ENCODE results near the gene SMCHD1. TPM values are rescaled to one million over a fixed set of nuclear protein-coding genes. Genes with fewer than 3 reads are reported as not detected.

SMCHD1 gene
- total RNA-seq, 1 experiment from 2014 or later, result 48.6 TPM

DNA sequence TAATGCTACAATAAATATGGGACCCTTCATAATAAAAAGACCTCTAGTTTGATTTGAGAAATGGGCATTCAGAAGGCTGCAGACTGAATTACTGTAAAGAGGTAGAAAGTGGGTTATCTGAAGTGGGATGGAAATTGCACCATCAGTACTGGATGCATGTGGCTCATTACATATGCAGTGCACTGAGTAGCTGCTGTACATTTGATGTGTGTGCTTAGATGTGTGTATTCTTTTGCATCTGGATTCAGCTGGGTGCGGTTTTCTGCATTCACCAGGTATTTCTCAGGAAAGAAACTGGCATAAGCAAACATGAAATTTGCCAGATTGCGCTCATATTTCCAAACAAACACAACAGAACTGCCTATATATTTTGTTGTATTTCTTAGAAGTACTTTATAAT, 45.9 kb upstream of the SMCHD1 start:
- H3K27me3 ChIP-seq (ENCODE audit: insufficient read depth, low read length), result no peaks in the 10 kb centered on the region
- H3K9me3 ChIP-seq (ENCODE audit: control insufficient read depth in 1 of 2, insufficient read depth in 1 of 2, low read depth in 1 of 2, low read length in 2 of 2), result no peaks in the 10 kb centered on the region
- ATAC-seq (no peak), DNase-seq (ENCODE audit: low read depth, low spot score) (no peak)
- no peak overlapping the region for H3K27ac ChIP-seq (ENCODE audit: low read depth, low read length)
- H2AFZ ChIP-seq (ENCODE audit: low read depth, low read length, poor library complexity, severe bottlenecking), result no peak overlapping the region
- no peak overlapping the region for H3K4me2 ChIP-seq (ENCODE audit: low read length)
- peaks cover 26 to 40% of the 10 kb centered on the region in 2 experiments for H3K36me3 ChIP-seq (ENCODE audit: control insufficient read depth in 1 of 2, insufficient read depth in 2 of 2, low read length in 2 of 2)
- no peaks in the 10 kb centered on the region for H4K20me1 ChIP-seq (ENCODE audit: insufficient read depth)
- ChIA-PET RAD21 (ENCODE audit: low non-redundant PET in 1 of 2, low total read pairs in 2 of 2, uncharacterized antibody in 2 of 2, unreplicated experiment in 2 of 2) (no interaction called here), POLR2A (no interaction called here), CTCF (no interaction called here)
- no peaks in the 10 kb centered on the region for H3K9me2 ChIP-seq (ENCODE audit: insufficient read depth)
- H3K79me2 ChIP-seq (ENCODE audit: insufficient read depth, low read length), result no peaks in the 10 kb centered on the region; the same call in 1 of the 2 replicates
- no peak overlapping the region for H3K4me3 ChIP-seq (replicated peaks in 1 of 2; ENCODE audit: low read depth in 1 of 2, low read length in 2 of 2)
- no peaks in the 10 kb centered on the region for H3K4me1 ChIP-seq (ENCODE audit: control insufficient read depth in 1 of 2, insufficient read depth in 2 of 2, low read length in 2 of 2)
- intact Hi-C loops (cut with micrococcal nuclease), result no loop called here
- TF ChIP-seq, protein P1, sequence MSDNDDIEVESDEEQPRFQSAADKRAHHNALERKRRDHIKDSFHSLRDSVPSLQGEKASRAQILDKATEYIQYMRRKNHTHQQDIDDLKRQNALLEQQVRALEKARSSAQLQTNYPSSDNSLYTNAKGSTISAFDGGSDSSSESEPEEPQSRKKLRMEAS (IDR thresholded peaks at IDR 0.05), result no peak
- no peak for TF ChIP-seq EGR1 (IDR thresholded peaks at IDR 0.05; ENCODE audit: low read depth)
- TF ChIP-seq, protein P2, sequence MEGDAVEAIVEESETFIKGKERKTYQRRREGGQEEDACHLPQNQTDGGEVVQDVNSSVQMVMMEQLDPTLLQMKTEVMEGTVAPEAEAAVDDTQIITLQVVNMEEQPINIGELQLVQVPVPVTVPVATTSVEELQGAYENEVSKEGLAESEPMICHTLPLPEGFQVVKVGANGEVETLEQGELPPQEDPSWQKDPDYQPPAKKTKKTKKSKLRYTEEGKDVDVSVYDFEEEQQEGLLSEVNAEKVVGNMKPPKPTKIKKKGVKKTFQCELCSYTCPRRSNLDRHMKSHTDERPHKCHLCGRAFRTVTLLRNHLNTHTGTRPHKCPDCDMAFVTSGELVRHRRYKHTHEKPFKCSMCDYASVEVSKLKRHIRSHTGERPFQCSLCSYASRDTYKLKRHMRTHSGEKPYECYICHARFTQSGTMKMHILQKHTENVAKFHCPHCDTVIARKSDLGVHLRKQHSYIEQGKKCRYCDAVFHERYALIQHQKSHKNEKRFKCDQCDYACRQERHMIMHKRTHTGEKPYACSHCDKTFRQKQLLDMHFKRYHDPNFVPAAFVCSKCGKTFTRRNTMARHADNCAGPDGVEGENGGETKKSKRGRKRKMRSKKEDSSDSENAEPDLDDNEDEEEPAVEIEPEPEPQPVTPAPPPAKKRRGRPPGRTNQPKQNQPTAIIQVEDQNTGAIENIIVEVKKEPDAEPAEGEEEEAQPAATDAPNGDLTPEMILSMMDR (IDR thresholded peaks at IDR 0.05 in 2 of 3, conservative IDR thresholded peaks at IDR 0.05 in 1 of 3; ENCODE audit: borderline replicate concordance in 1 of 3, insufficient read depth in 1 of 3, low read depth in 2 of 3, low read length in 2 of 3), result no peak
- no peak for TF ChIP-seq SP1 (IDR thresholded peaks at IDR 0.05; ENCODE audit: low read depth)
- BruUV-seq (replicated peaks), result no TSS peak
- H3K9ac ChIP-seq (ENCODE audit: low read length), result no peak overlapping the region

DNA sequence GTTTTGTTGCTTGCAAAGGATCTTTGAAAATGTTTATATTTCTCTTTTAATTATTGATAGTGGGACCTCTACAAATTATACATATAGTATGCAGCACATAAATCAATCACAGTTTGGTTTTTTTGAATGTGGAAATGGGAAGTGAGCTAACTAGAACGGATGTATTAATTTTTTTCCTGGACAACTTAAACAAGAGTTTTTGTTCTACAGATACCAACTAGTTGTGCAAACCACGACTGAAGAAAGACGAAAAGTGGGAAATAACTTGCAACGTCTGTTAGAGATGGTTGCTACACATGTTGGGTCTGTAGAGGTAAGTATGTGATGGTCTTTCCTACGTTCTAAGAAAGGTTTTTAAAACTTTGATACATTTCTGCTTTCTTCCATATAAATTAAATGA, 45.0 kb upstream of the SMCHD1 start:
- ATAC-seq (no peak), DNase-seq (ENCODE audit: low read depth, low spot score) (no peak)
- ChIA-PET POLR2A (no interaction called here), RAD21 (ENCODE audit: low non-redundant PET in 1 of 2, low total read pairs in 2 of 2, uncharacterized antibody in 2 of 2, unreplicated experiment in 2 of 2) (no interaction called here), CTCF (no interaction called here)
- Histone ChIP-seq H3K4me3 (replicated peaks in 1 of 2; ENCODE audit: low read depth in 1 of 2, low read length in 2 of 2) (no peak overlapping the region), H3K9ac (ENCODE audit: low read length) (no peak overlapping the region), H3K27me3 (ENCODE audit: insufficient read depth, low read length) (no peaks in the 10 kb centered on the region), H3K9me3 (ENCODE audit: control insufficient read depth in 1 of 2, insufficient read depth in 1 of 2, low read depth in 1 of 2, low read length in 2 of 2) (no peaks in the 10 kb centered on the region), H3K27ac (ENCODE audit: low read depth, low read length) (no peak overlapping the region), H3K79me2 (ENCODE audit: insufficient read depth, low read length) (no peaks in the 10 kb centered on the region; the same call in 1 of the 2 replicates), H3K9me2 (ENCODE audit: insufficient read depth) (no peaks in the 10 kb centered on the region), H2AFZ (ENCODE audit: low read depth, low read length, poor library complexity, severe bottlenecking) (no peak overlapping the region), H3K4me2 (ENCODE audit: low read length) (no peak overlapping the region), H4K20me1 (ENCODE audit: insufficient read depth) (no peaks in the 10 kb centered on the region), H3K36me3 (ENCODE audit: control insufficient read depth in 1 of 2, insufficient read depth in 2 of 2, low read length in 2 of 2) (peaks cover 34 to 49% of the 10 kb centered on the region in 2 experiments), H3K4me1 (ENCODE audit: control insufficient read depth in 1 of 2, insufficient read depth in 2 of 2, low read length in 2 of 2) (no peaks in the 10 kb centered on the region)
- TF ChIP-seq EZH2phosphoT487 (IDR thresholded peaks at IDR 0.05; ENCODE audit: borderline replicate concordance) (no peak), YY1 (IDR thresholded peaks at IDR 0.05; ENCODE audit: extremely low read depth, insufficient replicate concordance, low read depth, low read length) (no peak)
- BruUV-seq (replicated peaks), result no TSS peak
- intact Hi-C loops (cut with micrococcal nuclease), result no loop called here
